HEK293 (cell line): ENCODE data around the gene TMEM256.

Source experiments
- INSM2 ChIP-seq: fragments of 450-650 bp; formaldehyde crosslinking; IDR thresholded peaks from 2 replicates; pipeline ENCODE4 v1.5.1; 2016; ENCODE audit warnings: missing biosample characterization, missing genetic modification characterization
- KLF17 ChIP-seq: fragments of 450-650 bp; formaldehyde crosslinking; IDR thresholded peaks from 2 replicates; pipeline ENCODE4 v1.5.1; 2016; ENCODE audit warnings: missing biosample characterization, missing genetic modification characterization
- KLF8 ChIP-seq: fragments of 450-650 bp; formaldehyde crosslinking; IDR thresholded peaks from 2 replicates; pipeline ENCODE4 v1.5.1; 2016; ENCODE audit warnings: missing biosample characterization, missing genetic modification characterization
- PATZ1 ChIP-seq: fragments of 450-650 bp; formaldehyde crosslinking; IDR thresholded peaks from 2 replicates; pipeline ENCODE4 v1.5.1; 2016; ENCODE audit warnings: missing biosample characterization, missing genetic modification characterization
- PBX3 ChIP-seq: sonication (generic); formaldehyde crosslinking; IDR thresholded peaks from 2 replicates; pipeline ENCODE4 v1.8.1; 2022; ENCODE audit warnings: mild to moderate bottlenecking, moderate library complexity, missing genetic modification reagents
- SCRT1 ChIP-seq: fragments of 450-650 bp; formaldehyde crosslinking; IDR thresholded peaks from 2 replicates; pipeline ENCODE4 v1.5.1; 2016; ENCODE audit warnings: missing biosample characterization, missing genetic modification characterization, borderline replicate concordance
- SP7 ChIP-seq: fragments of 450-650 bp; formaldehyde crosslinking; IDR thresholded peaks from 2 replicates; pipeline ENCODE4 v1.5.1; 2016; ENCODE audit warnings: missing biosample characterization, missing genetic modification characterization
- ZBTB10 ChIP-seq: fragments of 450-650 bp; formaldehyde crosslinking; IDR thresholded peaks from 2 replicates; pipeline ENCODE4 v1.5.1; 2016; ENCODE audit warnings: missing biosample characterization, missing genetic modification characterization
- ZBTB20 ChIP-seq: fragments of 450-650 bp; formaldehyde crosslinking; IDR thresholded peaks from 2 replicates; pipeline ENCODE4 v1.5.1; 2016; ENCODE audit warnings: missing biosample characterization, missing genetic modification characterization
- ZBTB49 ChIP-seq: fragments of 450-650 bp; formaldehyde crosslinking; IDR thresholded peaks from 2 replicates; pipeline ENCODE4 v1.5.1; 2016; ENCODE audit warnings: missing biosample characterization, missing genetic modification characterization, low read depth
- ZIC2 ChIP-seq: fragments of 450-650 bp; formaldehyde crosslinking; IDR thresholded peaks from 2 replicates; pipeline ENCODE4 v1.5.1; 2016; ENCODE audit warnings: missing biosample characterization, missing genetic modification characterization
- ZNF112 ChIP-seq: fragments of 450-650 bp; formaldehyde crosslinking; IDR thresholded peaks from 2 replicates; pipeline ENCODE4 v1.5.0; 2017; ENCODE audit warnings: missing biosample characterization, missing genetic modification characterization
- ZNF221 ChIP-seq: fragments of 450-650 bp; formaldehyde crosslinking; IDR thresholded peaks from 2 replicates; pipeline ENCODE4 v1.5.1; 2017; ENCODE audit warnings: missing biosample characterization, missing genetic modification characterization, borderline replicate concordance
- ZNF518A ChIP-seq: fragments of 450-650 bp; formaldehyde crosslinking; conservative IDR thresholded peaks from 2 replicates; pipeline ENCODE4 v1.5.1; 2016; ENCODE audit warnings: low read depth, missing biosample characterization, missing genetic modification characterization
- ZNF530 ChIP-seq: fragments of 450-650 bp; formaldehyde crosslinking; IDR thresholded peaks from 2 replicates; pipeline ENCODE4 v1.5.1; 2016; ENCODE audit warnings: low read depth, missing biosample characterization, missing genetic modification characterization
- ZNF610 ChIP-seq: fragments of 450-650 bp; formaldehyde crosslinking; IDR thresholded peaks from 2 replicates; pipeline ENCODE4 v1.5.1; 2016; ENCODE audit warnings: missing biosample characterization, missing genetic modification characterization, borderline replicate concordance
- ZNF747 ChIP-seq: fragments of 450-650 bp; formaldehyde crosslinking; IDR thresholded peaks from 2 replicates; pipeline ENCODE4 v1.5.1; 2016; ENCODE audit warnings: missing biosample characterization, missing genetic modification characterization
- ZNF76 ChIP-seq: fragments of 450-650 bp; formaldehyde crosslinking; IDR thresholded peaks from 2 replicates; pipeline ENCODE4; 2016; ENCODE audit warnings: low read depth, missing biosample characterization, missing genetic modification characterization, borderline replicate concordance
- ZSCAN30 ChIP-seq: fragments of 450-650 bp; IDR thresholded peaks from 2 replicates; pipeline ENCODE4 v1.5.1; 2018; ENCODE audit warnings: missing biosample characterization, mild to moderate bottlenecking, missing genetic modification characterization, moderate library complexity
- ZXDB ChIP-seq: fragments of 450-650 bp; formaldehyde crosslinking; IDR thresholded peaks from 2 replicates; pipeline ENCODE4 v1.5.1; 2016; ENCODE audit warnings: missing biosample characterization, missing genetic modification characterization

Gene TMEM256

GRCh38 chr17:7354262-7354843, 49.5 kb downstream of the TMEM256 start (continued):
- TF ChIP-seq ZXDB (tag by site-specific recombination): no peak
- TF ChIP-seq PATZ1 (tag by site-specific recombination): no peak; the same call in 1 of the 2 replicates
- no peak for TF ChIP-seq ZNF518A (tag by site-specific recombination)
- TF ChIP-seq ZBTB10 (tag by site-specific recombination): no peak
- no peak for TF ChIP-seq ZNF76 (tag by site-specific recombination)
- TF ChIP-seq INSM2: no peak
- TF ChIP-seq ZBTB20 (tag by site-specific recombination): peak; percentile 67
- no peak for TF ChIP-seq PBX3 (CRISPR knock-in tag)
- TF ChIP-seq KLF8 (tag by site-specific recombination): no peak
- TF ChIP-seq ZNF112 (tag by site-specific recombination): no peak
- TF ChIP-seq SCRT1 (tag by site-specific recombination): peak; percentile 79; the same call in 1 of the 2 replicates
- no peak for TF ChIP-seq ZNF221 (tag by site-specific recombination)
- TF ChIP-seq ZNF530 (tag by site-specific recombination): no peak
- peak; percentile 80 for TF ChIP-seq SP7 (tag by site-specific recombination)
- no peak for TF ChIP-seq ZBTB49 (tag by site-specific recombination)
- TF ChIP-seq KLF17 (tag by site-specific recombination): 0 out of 2 replicates have a peak, but pooled peaks have one; percentile 44
- TF ChIP-seq ZNF610 (tag by site-specific recombination): no peak
- TF ChIP-seq ZIC2 (tag by site-specific recombination): 0 out of 2 replicates have a peak, but pooled peaks have one; percentile 17
- TF ChIP-seq ZSCAN30: no peak
- peak; percentile 84; the same call in 1 of the 2 replicates for TF ChIP-seq ZNF747
